Ovary (tissue), 9 donors: ENCODE data around the gene ITPK1. TPM values are rescaled to one million over a fixed set of nuclear protein-coding genes. Genes with fewer than 3 reads are reported as not detected.

Experiments
- DNase-seq, 5 donors: peaks; one replicate each; pipeline ENCODE4 v3.0.0-alpha.2; 2019 to 2020
- H3K27ac ChIP-seq, 2 donors: fragments of 200-600 bp; one replicate each; pipeline versions ENCODE4 v1.5.1 to v1.8.0; 2019 to 2022
- H3K27me3 ChIP-seq: fragments of 200-600 bp; one replicate; pipeline ENCODE4 v1.8.0; 2022
- H3K36me3 ChIP-seq: fragments of 200-600 bp; sonication (generic); one replicate; pipeline ENCODE4 v1.5.1; 2019
- H3K4me1 ChIP-seq: one replicate; pipeline ENCODE4 v1.8.1; 2013; ENCODE audit warnings: mild to moderate bottlenecking, moderate library complexity; ENCODE audit not compliant: insufficient read depth
- H3K4me3 ChIP-seq: fragments of 200-600 bp; sonication (generic); one replicate; pipeline ENCODE4 v1.5.1; 2017
- H3K9me3 ChIP-seq, 2 donors: fragments of 200-600 bp in 1 of 2; sonication (generic) in 1 of 2; one replicate each; pipeline versions ENCODE4 v1.5.1 to v1.8.1; 2013 to 2019; ENCODE audit warnings: mild to moderate bottlenecking in 1 of 2, moderate library complexity in 1 of 2
- EP300 ChIP-seq: sonication (generic); formaldehyde crosslinking; IDR thresholded peaks from one replicate; pipeline ENCODE4 v1.6.1; 2017; ENCODE audit warnings: antibody characterized with exemption
- POLR2A ChIP-seq: fragments of 450-650 bp; IDR thresholded peaks from one replicate; pipeline ENCODE4 v1.6.1; 2017; ENCODE audit warnings: antibody characterized with exemption, mild to moderate bottlenecking, moderate library complexity
- WGBS, 3 donors: extraction: QIAGEN DNeasy Blood & Tissue Kit in 1 of 3; methylation state at CpG; one replicate each; pipeline versions ENCODE4 v1.1.5 to v1.1.7; 2013 to 2017; 5-methylcytosine and 5-hydroxymethylcytosine counted together
- intact Hi-C, 4 donors: fragments of 100-400 bp; cut with DNase I; formaldehyde crosslinking; loops; one replicate each; pipeline versions ENCODE4 v1.11.0 to v1.15.1; 2022 to 2023
- polyA plus RNA-seq, 2 donors: library from polyadenylated mRNA; stranded (reverse); fragments of 200-250 nt in 1 of 2; fragments of 350-450 nt in 1 of 2; fragmentation: Illumina TruSeq in 1 of 2; extraction: RNeasy Lipid Tissue Mini Kit (QIAGEN cat#74804) in 1 of 2; gene quantifications; one replicate each; pipeline ENCODE4 v1.2.3, GENCODE V29; 2013 to 2014
- total RNA-seq, 7 donors: library from RNA; depleted of rRNA in 2 of 7; stranded (reverse); fragments of >200 nt in 2 of 7; fragmentation: NEBNext Ultra II Directional in 3 of 7; extraction: Animal tissue kit (Norgen Biotek cat#: 25700) in 3 of 7; gene quantifications; one replicate each; pipeline versions ENCODE4 v1.1.0 to v1.2.4, GENCODE V29; 2016 to 2023
- TF ChIP-seq, protein P1 (sequence below), 3 donors: fragments of 450-650 bp in 2 of 3; fragments of 200-600 bp in 1 of 3; IDR thresholded peaks; one replicate each; pipeline versions ENCODE4 v1.5.1 to v1.8.0; 2016 to 2022; ENCODE audit warnings: antibody characterized with exemption in 3 of 3, mild to moderate bottlenecking in 1 of 3
- donor health status: DM: no; HTN: no; CAD: no; lungs with moderate emphysema.
- donor health status: DM: no; HTN: no; CAD: no.
- donor health status: Bipolar disorder and iron deficiency.
- donor health status: DM: yes; HTN: yes; CAD: no.
- donor health status: DM: no; HTN: no; CAD: no.
- donor health status: DM: yes; HTN: yes; CAD: no.

The ITPK1 gene
- total and polyA plus RNA-seq, 9 donors: 23.6 to 57.8 (median 49.3) TPM

DNA sequence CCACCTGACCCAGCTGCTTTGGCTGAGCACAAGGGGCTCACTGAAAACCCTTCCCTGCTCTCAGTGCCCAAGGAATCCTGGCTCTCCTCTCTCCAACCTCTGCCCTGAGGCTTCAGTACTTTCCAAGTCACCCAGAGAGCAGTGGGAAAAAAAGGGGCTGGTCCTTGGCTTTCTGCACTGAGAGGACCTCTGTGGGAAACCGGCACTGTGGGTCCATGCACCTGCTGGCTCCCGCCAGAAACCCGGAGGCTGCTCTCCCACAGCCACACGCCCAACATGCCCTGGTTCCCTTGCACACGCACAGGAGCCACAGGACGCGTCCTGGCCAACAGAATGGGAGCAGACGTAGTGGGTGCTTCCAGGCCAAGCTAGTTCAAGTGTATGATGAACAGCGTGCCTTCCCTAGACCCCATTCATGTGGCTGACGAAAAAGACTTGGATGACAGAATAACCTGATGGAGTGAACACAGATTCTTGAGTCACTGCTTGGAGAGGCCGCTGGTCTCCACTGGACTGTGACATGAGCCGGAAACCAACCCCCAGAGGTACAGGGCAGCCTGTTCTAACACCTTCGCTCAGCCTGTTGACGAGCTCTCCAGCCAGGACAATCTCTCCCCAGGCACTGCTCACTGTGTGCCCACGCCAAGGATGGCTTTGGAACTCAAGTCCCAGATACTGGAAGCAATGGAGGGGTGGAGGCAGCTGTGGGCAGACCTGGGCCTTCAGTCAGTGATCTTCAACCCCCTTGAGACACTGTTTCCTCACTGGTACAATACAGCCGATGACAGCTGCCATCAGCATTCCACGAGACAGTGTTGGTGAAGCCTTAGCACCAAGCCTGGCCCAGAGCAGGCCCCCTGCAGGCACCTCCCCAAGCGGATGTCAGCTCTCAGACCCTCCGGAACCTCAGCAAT is 87.7 kb downstream of the ITPK1 start:
- Histone ChIP-seq H3K27ac (no peak overlapping the region), H3K27me3 (no peaks in the 10 kb centered on the region), H3K9me3 (no peaks in the 10 kb centered on the region), H3K4me3 (no peak overlapping the region), H3K36me3 (no peaks in the 10 kb centered on the region), H3K4me1 (peaks cover 3% of the 10 kb centered on the region)
- TF ChIP-seq POLR2A (no peak), EP300 (no peak)
- TF ChIP-seq, protein P1, sequence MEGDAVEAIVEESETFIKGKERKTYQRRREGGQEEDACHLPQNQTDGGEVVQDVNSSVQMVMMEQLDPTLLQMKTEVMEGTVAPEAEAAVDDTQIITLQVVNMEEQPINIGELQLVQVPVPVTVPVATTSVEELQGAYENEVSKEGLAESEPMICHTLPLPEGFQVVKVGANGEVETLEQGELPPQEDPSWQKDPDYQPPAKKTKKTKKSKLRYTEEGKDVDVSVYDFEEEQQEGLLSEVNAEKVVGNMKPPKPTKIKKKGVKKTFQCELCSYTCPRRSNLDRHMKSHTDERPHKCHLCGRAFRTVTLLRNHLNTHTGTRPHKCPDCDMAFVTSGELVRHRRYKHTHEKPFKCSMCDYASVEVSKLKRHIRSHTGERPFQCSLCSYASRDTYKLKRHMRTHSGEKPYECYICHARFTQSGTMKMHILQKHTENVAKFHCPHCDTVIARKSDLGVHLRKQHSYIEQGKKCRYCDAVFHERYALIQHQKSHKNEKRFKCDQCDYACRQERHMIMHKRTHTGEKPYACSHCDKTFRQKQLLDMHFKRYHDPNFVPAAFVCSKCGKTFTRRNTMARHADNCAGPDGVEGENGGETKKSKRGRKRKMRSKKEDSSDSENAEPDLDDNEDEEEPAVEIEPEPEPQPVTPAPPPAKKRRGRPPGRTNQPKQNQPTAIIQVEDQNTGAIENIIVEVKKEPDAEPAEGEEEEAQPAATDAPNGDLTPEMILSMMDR (IDR thresholded peaks at IDR 0.05): no peak
- intact Hi-C loops: no loop called here
- WGBS, 3 donors: 91 to 97% (median 94%) methylated on average over 19 of the region's 19 CpGs
- no peak for DNase-seq

DNA sequence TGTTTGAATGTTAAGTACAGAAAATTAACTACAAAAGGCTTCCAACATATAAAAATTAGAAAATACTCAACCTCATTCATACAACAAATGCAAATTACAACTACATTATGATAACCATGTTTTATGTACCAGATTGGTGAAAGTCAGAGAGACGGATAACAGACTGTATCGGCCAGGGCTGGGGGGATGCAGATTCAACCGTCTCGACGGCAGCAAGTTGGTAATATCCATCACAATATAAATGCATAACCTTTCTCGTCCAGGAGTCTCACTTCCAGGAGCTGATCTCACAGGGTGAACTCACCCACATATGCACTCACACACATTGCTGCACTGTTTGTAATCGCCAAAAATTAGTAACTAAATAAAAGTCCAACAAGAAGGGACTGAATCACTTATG is 89.4 kb downstream of the ITPK1 start:
- H3K4me1 ChIP-seq: no peaks in the 10 kb centered on the region
- no peaks in the 10 kb centered on the region for H3K27me3 ChIP-seq
- H3K9me3 ChIP-seq: no peaks in the 10 kb centered on the region
- no peak for DNase-seq
- H3K4me3 ChIP-seq: no peak overlapping the region
- intact Hi-C loops: no loop called here
- TF ChIP-seq, protein P1 (IDR thresholded peaks at IDR 0.05): no peak
- no peak for TF ChIP-seq POLR2A
- no peak for TF ChIP-seq EP300
- H3K27ac ChIP-seq: no peak overlapping the region
- H3K36me3 ChIP-seq: no peaks in the 10 kb centered on the region
- WGBS, 3 donors: 88 to 95% (median 89%) methylated on average over 7 of the region's 7 CpGs

DNA sequence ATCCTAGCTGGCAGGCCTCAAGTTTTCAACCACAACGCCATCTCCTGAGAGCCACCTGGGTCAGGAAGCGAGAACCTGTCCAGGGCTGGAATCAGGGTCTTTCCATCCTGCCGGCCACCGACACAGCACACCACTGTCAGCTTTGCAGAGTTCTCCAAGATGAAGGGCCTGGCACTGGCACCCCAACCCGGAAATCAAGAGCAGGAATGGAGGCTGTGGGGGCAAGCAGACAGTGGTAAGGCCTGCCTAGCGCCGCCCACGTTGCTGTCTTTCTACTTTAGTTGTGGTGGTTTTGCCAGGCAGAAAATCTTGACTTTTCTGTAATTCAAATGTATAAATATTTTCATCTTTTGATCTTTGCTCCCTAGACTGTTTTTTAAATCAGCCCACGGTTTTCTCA is 90.7 kb downstream of the ITPK1 start:
- no peak for DNase-seq
- no peak overlapping the region for H3K27ac ChIP-seq
- no peaks in the 10 kb centered on the region for H3K36me3 ChIP-seq
- no peak overlapping the region for H3K4me3 ChIP-seq
- H3K9me3 ChIP-seq: no peaks in the 10 kb centered on the region
- no peak for TF ChIP-seq EP300
- TF ChIP-seq POLR2A: no peak
- TF ChIP-seq, protein P1 (IDR thresholded peaks at IDR 0.05): no peak
- WGBS, 3 donors: 75 to 80% (median 76%) methylated on average over 9 of the region's 9 CpGs
- intact Hi-C loops: no loop called here
- H3K4me1 ChIP-seq: no peaks in the 10 kb centered on the region
- H3K27me3 ChIP-seq: no peaks in the 10 kb centered on the region

DNA sequence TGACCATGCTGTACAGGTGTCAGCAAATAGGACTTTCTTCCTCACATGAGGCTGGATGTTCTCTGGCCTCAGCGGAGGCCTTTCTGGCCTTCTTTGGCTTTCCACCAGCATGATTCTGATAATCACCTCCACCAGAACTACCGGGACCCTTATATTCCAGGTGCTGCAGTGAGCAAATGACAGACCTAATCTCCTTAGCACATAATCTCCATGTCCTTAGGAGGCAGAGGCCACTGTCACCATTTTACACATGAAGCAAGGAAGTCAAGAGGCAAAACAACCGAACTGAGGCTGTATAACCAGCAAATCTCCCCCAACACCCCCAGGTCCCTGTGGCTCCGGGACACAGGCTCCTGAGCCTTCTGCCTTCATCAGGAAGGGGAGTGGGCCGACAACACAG is 91.2 kb downstream of the ITPK1 start:
- intact Hi-C loops: no loop called here
- no peak for DNase-seq
- H3K4me1 ChIP-seq: peaks cover 4% of the 10 kb centered on the region
- H3K27ac ChIP-seq: no peak overlapping the region
- WGBS, 3 donors: 95 to 96% (median 96%) methylated on average over 5 of the region's 5 CpGs
- TF ChIP-seq POLR2A (no peak), EP300 (no peak)
- TF ChIP-seq, protein P1 (IDR thresholded peaks at IDR 0.05): no peak
- H3K9me3 ChIP-seq: no peaks in the 10 kb centered on the region
- no peaks in the 10 kb centered on the region for H3K27me3 ChIP-seq
- H3K4me3 ChIP-seq: no peak overlapping the region
- no peaks in the 10 kb centered on the region for H3K36me3 ChIP-seq
